Measurements from ENCODE around the gene PDXK. TPM values are rescaled to one million over a fixed set of nuclear protein-coding genes. Genes with fewer than 3 reads are reported as not detected.
"Not testable (repeated sequence)": the region's sequence is repeated elsewhere in the genome, so short reads cannot be mapped to it uniquely, and the experiment has no call there.

The PDXK gene
- polyA plus RNA-seq, 1 of the 3 experiments (the other 2 are of a cell fraction): 85.7 TPM

DNA sequence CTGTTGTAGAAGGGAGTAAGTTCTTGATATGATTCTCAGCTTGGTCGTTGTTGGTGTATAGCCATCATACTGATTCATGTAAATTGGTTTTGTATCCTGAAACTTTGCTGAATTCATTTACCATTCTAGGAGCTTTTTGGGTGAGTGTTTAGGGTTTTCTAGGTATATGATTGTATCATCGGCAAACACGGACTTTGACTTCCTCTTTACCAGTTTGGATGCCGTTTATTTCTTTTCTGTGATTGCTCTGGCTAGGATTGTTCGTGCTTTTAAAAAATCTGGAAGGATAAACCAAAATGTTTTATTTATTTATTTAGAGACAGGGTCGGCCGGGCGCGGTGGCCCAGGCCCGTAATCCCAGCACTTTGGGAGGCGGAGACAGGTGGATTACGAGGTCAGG is 39.0 kb upstream of the PDXK start:
- POLR2A ChIA-PET: no interaction called here
- no peak for TF ChIP-seq MXI1 (IDR thresholded peaks at IDR 0.05; ENCODE audit: low read depth, low read length)
- no peak for TF ChIP-seq NFIC (IDR thresholded peaks at IDR 0.05; ENCODE audit: borderline replicate concordance)
- TF ChIP-seq SIN3A (IDR thresholded peaks at IDR 0.05; ENCODE audit: borderline replicate concordance, low read depth, low read length): no peak
- no peak for TF ChIP-seq EP300 (IDR thresholded peaks at IDR 0.05; ENCODE audit: borderline replicate concordance in 1 of 2, low read depth in 1 of 2, low read length in 1 of 2)
- no peak for TF ChIP-seq CHD2 (IDR thresholded peaks at IDR 0.05; ENCODE audit: low read length, partially characterized antibody)
- TF ChIP-seq NRF1 (IDR thresholded peaks at IDR 0.05; ENCODE audit: low read depth, low read length): no peak
- TF ChIP-seq MAX (IDR thresholded peaks at IDR 0.05; ENCODE audit: low read depth): no peak
- no peak for TF ChIP-seq MEF2A (IDR thresholded peaks at IDR 0.05; ENCODE audit: borderline replicate concordance, low read depth)
- TF ChIP-seq GATA2 (CRISPR knock-in tag; IDR thresholded peaks at IDR 0.05): no peak
- no peak for TF ChIP-seq RXRA (IDR thresholded peaks at IDR 0.05; ENCODE audit: borderline replicate concordance, low read depth)
- TF ChIP-seq FOXM1 (IDR thresholded peaks at IDR 0.05; ENCODE audit: low read depth): no peak
- TF ChIP-seq IRF3 (IDR thresholded peaks at IDR 0.05; ENCODE audit: low read depth, low read length): no peak
- no peak for TF ChIP-seq ELF1 (IDR thresholded peaks at IDR 0.05)

DNA sequence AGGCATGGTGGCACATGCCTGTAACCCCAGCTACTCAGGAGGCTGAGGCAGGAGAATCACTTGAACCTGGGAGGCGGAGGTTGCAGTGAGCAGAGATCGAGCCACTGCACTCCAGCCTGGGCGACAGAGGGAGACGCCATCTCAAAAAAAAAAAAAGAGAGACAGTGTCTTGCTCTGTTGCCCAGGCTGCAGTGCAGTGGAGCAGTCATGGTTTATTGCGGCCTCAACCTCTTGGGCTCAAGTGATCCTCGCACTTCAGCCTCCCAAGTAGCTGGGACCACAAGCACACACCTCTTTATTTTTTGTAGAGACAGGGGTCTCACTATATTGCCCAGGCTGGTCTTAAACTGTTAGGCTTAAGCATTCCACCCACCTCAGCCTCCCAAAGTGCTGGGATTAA is 38.5 kb upstream of the PDXK start:
- Histone ChIP-seq H3K79me2 (ENCODE audit: insufficient read depth) (peaks cover 32% of the 10 kb centered on the region; the same call in 1 of the 2 replicates), H3K36me3 (replicated peaks in 1 of 2; ENCODE audit: control insufficient read depth in 1 of 2, insufficient read depth in 2 of 2, low read length in 1 of 2) (peaks cover 43 to 46% of the 10 kb centered on the region in 2 experiments)
- CTCF ChIA-PET; H2AFZ ChIP-seq (ENCODE audit: low read depth); H3F3A ChIP-seq (replicated peaks; ENCODE audit: insufficient read depth); POLR2A ChIA-PET; H3K9me3 ChIP-seq; H3K4me2 ChIP-seq; DNase-seq; H4K20me1 ChIP-seq (ENCODE audit: insufficient read depth); H3K4me1 ChIP-seq (ENCODE audit: control insufficient read depth in 1 of 2, insufficient read depth in 2 of 2, low read depth in 1 of 2, low read length in 1 of 2); H3K9ac ChIP-seq; H3K27ac ChIP-seq (ENCODE audit: low read depth in 2 of 2, low read length in 1 of 2); H3K4me3 ChIP-seq (ENCODE audit: low read depth in 2 of 2, low read length in 1 of 2); H3K27me3 ChIP-seq (ENCODE audit: insufficient read depth); H3K9me2 ChIP-seq: not testable (repeated sequence)
- WGBS (ENCODE audit: low lambda C conversion rate): 94% methylated on average over 6 of the region's 6 CpGs

More for the DNA sequence above, 39.0 kb upstream of the PDXK start:
- no peaks in the 10 kb centered on the region for H3K4me1 ChIP-seq (ENCODE audit: control insufficient read depth in 1 of 2, insufficient read depth in 2 of 2, low read depth in 1 of 2, low read length in 1 of 2)
- H3K4me3 ChIP-seq (ENCODE audit: low read depth in 2 of 2, low read length in 1 of 2): no peak overlapping the region
- H2AFZ ChIP-seq (ENCODE audit: low read depth): no peak overlapping the region
- H3K9ac ChIP-seq: no peak overlapping the region
- no peak for DNase-seq
- H3K9me3 ChIP-seq: no peaks in the 10 kb centered on the region
- CTCF ChIA-PET: no interaction called here
- H3K79me2 ChIP-seq (ENCODE audit: insufficient read depth): peaks cover 35% of the 10 kb centered on the region; the same call in 1 of the 2 replicates
- H3K27me3 ChIP-seq (ENCODE audit: insufficient read depth): no peaks in the 10 kb centered on the region
- no peaks in the 10 kb centered on the region for H3K9me2 ChIP-seq
- WGBS (ENCODE audit: low lambda C conversion rate): 94% methylated on average over 12 of the region's 12 CpGs
- no peak overlapping the region for H3K4me2 ChIP-seq
- peaks cover 43 to 46% of the 10 kb centered on the region in 2 experiments for H3K36me3 ChIP-seq (replicated peaks in 1 of 2; ENCODE audit: control insufficient read depth in 1 of 2, insufficient read depth in 2 of 2, low read length in 1 of 2)
- H3F3A ChIP-seq (replicated peaks; ENCODE audit: insufficient read depth): no peaks in the 10 kb centered on the region
- no peaks in the 10 kb centered on the region for H4K20me1 ChIP-seq (ENCODE audit: insufficient read depth)
- no peak overlapping the region for H3K27ac ChIP-seq (ENCODE audit: low read depth in 2 of 2, low read length in 1 of 2)

Data from SK-N-SH (cell line).